ENCODE data around the gene CPLX1.

Gene CPLX1

GRCh38 chr4:833731-834367, 7.9 kb upstream of the CPLX1 start:
- DNase-seq (ENCODE audit: low read depth in 1 of 2, low spot score in 1 of 2) = no peak

GRCh38 chr4:833156-833555, 7.2 kb upstream of the CPLX1 start:
- no peak for DNase-seq (ENCODE audit: low read depth in 1 of 2, low spot score in 1 of 2)

- no peak for DNase-seq (ENCODE audit: low read depth in 1 of 2, low spot score in 1 of 2)
Observed at GRCh38 chr4:832536-832935, 6.6 kb upstream of the CPLX1 start.

GRCh38 chr4:832108-832507, 6.2 kb upstream of the CPLX1 start:
- no peak for DNase-seq (ENCODE audit: low read depth in 1 of 2, low spot score in 1 of 2)

- no peak for DNase-seq (ENCODE audit: low read depth in 1 of 2, low spot score in 1 of 2)
Observed at GRCh38 chr4:831483-831805, 5.5 kb upstream of the CPLX1 start.

GRCh38 chr4:830601-831482, 4.9 kb upstream of the CPLX1 start:
- no peak for DNase-seq (ENCODE audit: low read depth in 1 of 2, low spot score in 1 of 2)

GRCh38 chr4:829761-830600, 4.1 kb upstream of the CPLX1 start:
- no peak for DNase-seq (ENCODE audit: low read depth in 1 of 2, low spot score in 1 of 2)

GRCh38 chr4:829291-829690, 3.4 kb upstream of the CPLX1 start:
- no peak for DNase-seq (ENCODE audit: low read depth in 1 of 2, low spot score in 1 of 2)

GRCh38 chr4:828641-829271, 2.8 kb upstream of the CPLX1 start:
- no peak for DNase-seq (ENCODE audit: low read depth in 1 of 2, low spot score in 1 of 2)

GRCh38 chr4:827209-828081, 1.5 kb upstream of the CPLX1 start:
- DNase-seq (ENCODE audit: low read depth in 1 of 2, low spot score in 1 of 2) = no peak

GRCh38 chr4:826508-827208, 729 bp upstream of the CPLX1 start:
- DNase-seq (ENCODE audit: low read depth in 1 of 2, low spot score in 1 of 2) = no peak

GRCh38 chr4:825063-825970, 612 bp downstream of the CPLX1 start:
- no peak for DNase-seq (ENCODE audit: low read depth in 1 of 2, low spot score in 1 of 2)

GRCh38 chr4:824461-825062, 1.4 kb downstream of the CPLX1 start:
- DNase-seq (ENCODE audit: low read depth in 1 of 2, low spot score in 1 of 2) = no peak

GRCh38 chr4:823761-824460, 2.0 kb downstream of the CPLX1 start:
- no peak for DNase-seq (ENCODE audit: low read depth in 1 of 2, low spot score in 1 of 2)

GRCh38 chr4:823176-823760, 2.7 kb downstream of the CPLX1 start:
- no peak for DNase-seq (ENCODE audit: low read depth in 1 of 2, low spot score in 1 of 2)

- no peak for DNase-seq (ENCODE audit: low read depth in 1 of 2, low spot score in 1 of 2)
Observed at GRCh38 chr4:822361-823175, 3.4 kb downstream of the CPLX1 start.

- no peak for DNase-seq (ENCODE audit: low read depth in 1 of 2, low spot score in 1 of 2)
Observed at GRCh38 chr4:821631-822030, 4.3 kb downstream of the CPLX1 start.
